Sigmoid colon (tissue), 4 donors: Measurements from ENCODE around the gene SPTLC1.

Experiments used
- CTCF ChIP-seq, 4 experiments: fragments of 450-650 bp in 3 of 4; fragments of 200-600 bp in 1 of 4; IDR thresholded peaks; one replicate each; pipeline ENCODE4 v1.5.1; 2016 to 2019; ENCODE audit warnings: antibody characterized with exemption in 4 of 4, mild to moderate bottlenecking in 3 of 4, moderate library complexity in 2 of 4
- EP300 ChIP-seq, 4 donors: sonication (generic); formaldehyde crosslinking; IDR thresholded peaks; one replicate each; pipeline ENCODE4 v1.6.1; 2017; ENCODE audit warnings: antibody characterized with exemption in 4 of 4
- POLR2A ChIP-seq, 2 donors: fragments of 450-650 bp; IDR thresholded peaks; one replicate each; pipeline ENCODE4 v1.6.1; 2016; ENCODE audit warnings: antibody characterized with exemption in 2 of 2, mild to moderate bottlenecking in 2 of 2, moderate library complexity in 2 of 2
- POLR2AphosphoS5 ChIP-seq, 4 donors: sonication (generic); formaldehyde crosslinking; IDR thresholded peaks; one replicate each; pipeline ENCODE4 v1.6.1; 2017; ENCODE audit warnings: antibody characterized with exemption in 4 of 4

GRCh38 chr9:92158097-92158601 is 42.9 kb upstream of the SPTLC1 start:
- TF ChIP-seq CTCF (IDR thresholded peaks at IDR 0.05) (no peak), POLR2AphosphoS5 (IDR thresholded peaks at IDR 0.05) (no peak), POLR2A (IDR thresholded peaks at IDR 0.05) (no peak), EP300 (IDR thresholded peaks at IDR 0.05) (no peak)
